ENCODE measurements around the gene LYSMD3.

The LYSMD3 gene

GRCh38 chr5:90488791-90489190 lies 40.6 kb downstream of the LYSMD3 start:
- no peak for DNase-seq (ENCODE audit: low read depth, low spot score)
- H3K27ac ChIP-seq, result no peak overlapping the region

GRCh38 chr5:90484540-90484939 lies 44.8 kb downstream of the LYSMD3 start:
- DNase-seq (ENCODE audit: low read depth, low spot score), result no peak
- no peak overlapping the region for H3K27ac ChIP-seq

GRCh38 chr5:90483206-90483605 lies 46.2 kb downstream of the LYSMD3 start:
- H3K27ac ChIP-seq, result no peak overlapping the region
- no peak for DNase-seq (ENCODE audit: low read depth, low spot score)

GRCh38 chr5:90480699-90481098 lies 48.7 kb downstream of the LYSMD3 start:
- no peak overlapping the region for H3K27ac ChIP-seq
- DNase-seq (ENCODE audit: low read depth, low spot score), result no peak

- no peak overlapping the region for H3K27ac ChIP-seq
- DNase-seq (ENCODE audit: low read depth, low spot score), result no peak
These were observed 49.6 kb downstream of the LYSMD3 start for GRCh38 chr5:90479611-90480385.

- no peak overlapping the region for H3K27ac ChIP-seq
- DNase-seq (ENCODE audit: low read depth, low spot score), result no peak
These were observed 51.7 kb downstream of the LYSMD3 start for GRCh38 chr5:90477621-90478215.

- no peak overlapping the region for H3K27ac ChIP-seq
These were observed 52.3 kb downstream of the LYSMD3 start for GRCh38 chr5:90477073-90477472.

GRCh38 chr5:90476391-90476790 lies 53.0 kb downstream of the LYSMD3 start:
- DNase-seq (ENCODE audit: low read depth, low spot score), result no peak
- H3K27ac ChIP-seq, result no peak overlapping the region

More at GRCh38 chr5:90477073-90477472, 52.3 kb downstream of the LYSMD3 start:
- no peak for DNase-seq (ENCODE audit: low read depth, low spot score)

- no peak for DNase-seq (ENCODE audit: low read depth, low spot score)
- H3K27ac ChIP-seq, result no peak overlapping the region
These were observed 53.9 kb downstream of the LYSMD3 start for GRCh38 chr5:90475436-90475980.

- peak; percentile 68 for DNase-seq (ENCODE audit: low read depth, low spot score)
- peak within 1 kb of the TSS; percentile 58 for H3K27ac ChIP-seq
These were observed 54.9 kb downstream of the LYSMD3 start, which contains the start of the genes MBLAC2 and POLR3G for GRCh38 chr5:90474235-90475107. MBLAC2 (minus strand) TSS chr5:90474771; CDS start chr5:90474292, 479 bp downstream. POLR3G (plus strand) TSS chr5:90474864; CDS start chr5:90485568, 10,704 bp downstream.

GRCh38 chr5:90473396-90474234 lies 55.8 kb downstream of the LYSMD3 start:
- DNase-seq (ENCODE audit: low read depth, low spot score), result no peak
- H3K27ac ChIP-seq, result peak overlapping the region; percentile 58

- no peak for DNase-seq (ENCODE audit: low read depth, low spot score)
- peak overlapping the region; percentile 58 for H3K27ac ChIP-seq
These were observed 56.5 kb downstream of the LYSMD3 start for GRCh38 chr5:90472783-90473395.
